Measurements from ENCODE around the gene RSPH6A. TPM values are rescaled to one million over a fixed set of nuclear protein-coding genes. Genes with fewer than 3 reads are reported as not detected.

RSPH6A gene
- total RNA-seq, 1 experiment from 2014 or later, result 0.39 TPM

GRCh38 chr19:45852145-45852750 is 37.1 kb upstream of the RSPH6A start:
- peak in 1 of 2 experiments; percentile 19 for DNase-seq
- intact Hi-C loops (cut with micrococcal nuclease; ENCODE audit: unreplicated experiment), result no loop called here
- no TSS peak for BruUV-seq (replicated peaks)
- H3K4me2 ChIP-seq, result no peak overlapping the region
- TF ChIP-seq EZH2 (IDR thresholded peaks at IDR 0.05; ENCODE audit: low read depth) (no peak), CTCF (conservative IDR thresholded peaks at IDR 0.05) (no peak)
- H3K27ac ChIP-seq, result no peak overlapping the region
- H3K27me3 ChIP-seq (ENCODE audit: insufficient read depth, low read depth), result no peaks in the 10 kb centered on the region
- peaks cover 19% of the 10 kb centered on the region for H3F3A ChIP-seq (ENCODE audit: insufficient read depth, low read depth)
- no peak overlapping the region for H2AFZ ChIP-seq
- H3K9me2 ChIP-seq (ENCODE audit: insufficient read depth), result no peaks in the 10 kb centered on the region
- no peaks in the 10 kb centered on the region for H3K4me1 ChIP-seq (replicated peaks; ENCODE audit: insufficient read depth)
- H3K36me3 ChIP-seq (ENCODE audit: low read depth), result peaks cover 45% of the 10 kb centered on the region
- 0 out of 2 replicates have a peak, but pooled peaks cover 21% of the 10 kb centered on the region for H4K20me1 ChIP-seq (ENCODE audit: insufficient read depth)
- no peak overlapping the region for H3K4me3 ChIP-seq
- H3K79me2 ChIP-seq (ENCODE audit: low read depth), result peaks cover 15% of the 10 kb centered on the region; the same call in 1 of the 2 replicates
- ChIA-PET POLR2A (ENCODE audit: unreplicated experiment) (interaction anchor here (0.7 kb wide), 1 partner anchor 27 kb away, joined by 4 read pairs; no protein-coding TSS in a partner anchor), CTCF (no interaction called here)
- H3K9me3 ChIP-seq (ENCODE audit: insufficient read depth, low read depth), result no peaks in the 10 kb centered on the region

GRCh38 chr19:45848922-45849321 is 33.8 kb upstream of the RSPH6A start:
- peaks cover 62% of the 10 kb centered on the region for H3K36me3 ChIP-seq (ENCODE audit: low read depth)
- intact Hi-C loops (cut with micrococcal nuclease; ENCODE audit: unreplicated experiment), result no loop called here

GRCh38 chr19:45847663-45848062 is 32.6 kb upstream of the RSPH6A start:
- no peak overlapping the region for H2AFZ ChIP-seq
- intact Hi-C loops (cut with micrococcal nuclease; ENCODE audit: unreplicated experiment), result no loop called here
- CTCF ChIA-PET, result interaction anchor here (0.5 kb wide), 1 partner anchor 170 kb away, joined by 6 read pairs; no protein-coding TSS in a partner anchor
- no TSS peak for BruUV-seq (replicated peaks)
- H3K27me3 ChIP-seq (ENCODE audit: insufficient read depth, low read depth), result no peaks in the 10 kb centered on the region
- H3K36me3 ChIP-seq (ENCODE audit: low read depth), result peaks cover 63% of the 10 kb centered on the region
- POLR2A ChIA-PET (ENCODE audit: unreplicated experiment), result interaction anchor here (0.6 kb wide), 1 partner anchor 76 kb away, joined by 4 read pairs; no protein-coding TSS in a partner anchor
- 0 out of 2 replicates have a peak, but pooled peaks cover 16% of the 10 kb centered on the region for H4K20me1 ChIP-seq (ENCODE audit: insufficient read depth)
- no peak overlapping the region for H3K27ac ChIP-seq
- H3K4me2 ChIP-seq, result no peak overlapping the region
- H3K4me3 ChIP-seq, result no peak overlapping the region
- H3K4me1 ChIP-seq (replicated peaks; ENCODE audit: insufficient read depth), result no peaks in the 10 kb centered on the region
- no peaks in the 10 kb centered on the region for H3K79me2 ChIP-seq (ENCODE audit: low read depth)
- DNase-seq, result peak in 1 of 2 experiments; percentile 26
- H3K9me3 ChIP-seq (ENCODE audit: insufficient read depth, low read depth), result no peaks in the 10 kb centered on the region
- H3F3A ChIP-seq (ENCODE audit: insufficient read depth, low read depth), result peaks cover 19% of the 10 kb centered on the region
- H3K9me2 ChIP-seq (ENCODE audit: insufficient read depth), result no peaks in the 10 kb centered on the region
- no peak for TF ChIP-seq EZH2 (IDR thresholded peaks at IDR 0.05; ENCODE audit: low read depth)
- no peak for TF ChIP-seq CTCF (conservative IDR thresholded peaks at IDR 0.05)

More at GRCh38 chr19:45848922-45849321, 33.8 kb upstream of the RSPH6A start:
- no TSS peak for BruUV-seq (replicated peaks)
- no peak overlapping the region for H3K27ac ChIP-seq
- no peaks in the 10 kb centered on the region for H3K79me2 ChIP-seq (ENCODE audit: low read depth)
- no peak for TF ChIP-seq EZH2 (IDR thresholded peaks at IDR 0.05; ENCODE audit: low read depth)
- TF ChIP-seq CTCF (conservative IDR thresholded peaks at IDR 0.05), result peak; percentile 61
- H3K9me3 ChIP-seq (ENCODE audit: insufficient read depth, low read depth), result no peaks in the 10 kb centered on the region
- peaks cover 19% of the 10 kb centered on the region for H3F3A ChIP-seq (ENCODE audit: insufficient read depth, low read depth)
- no peaks in the 10 kb centered on the region for H3K27me3 ChIP-seq (ENCODE audit: insufficient read depth, low read depth)
- ChIA-PET CTCF (no interaction called here), POLR2A (ENCODE audit: unreplicated experiment) (no interaction called here)
- H3K9me2 ChIP-seq (ENCODE audit: insufficient read depth), result no peaks in the 10 kb centered on the region
- 0 out of 2 replicates have a peak, but pooled peaks cover 13% of the 10 kb centered on the region for H4K20me1 ChIP-seq (ENCODE audit: insufficient read depth)
- H3K4me1 ChIP-seq (replicated peaks; ENCODE audit: insufficient read depth), result no peaks in the 10 kb centered on the region
- no peak overlapping the region for H3K4me2 ChIP-seq
- DNase-seq, result peak in 1 of 2 experiments; percentile 34
- H2AFZ ChIP-seq, result no peak overlapping the region
- H3K4me3 ChIP-seq, result no peak overlapping the region

Data from PC-9 (cell line).